ENCODE results near the gene GSTK1.
"Not testable (repeated sequence)": the region's sequence is repeated elsewhere in the genome, so short reads cannot be mapped to it uniquely, and the experiment has no call there.

GSTK1 gene

DNA sequence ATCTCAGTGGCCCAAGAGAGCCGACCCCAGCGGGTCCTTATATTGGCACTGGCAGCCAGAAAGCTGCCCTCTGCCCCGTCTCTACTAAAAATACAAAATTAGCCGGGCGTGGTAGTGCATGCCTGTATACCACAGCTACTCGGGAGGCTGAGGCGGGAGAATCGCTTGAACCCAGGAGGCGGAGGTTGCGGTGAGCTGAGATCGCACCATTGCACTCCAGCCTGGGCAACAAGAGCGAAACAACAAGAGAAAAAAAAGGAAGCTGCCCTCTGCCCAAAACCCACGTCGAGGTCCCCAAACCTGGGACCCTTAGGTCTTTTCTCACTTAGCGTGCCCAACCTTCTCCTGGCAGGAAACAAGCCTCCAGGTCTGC is 941 bp downstream of the GSTK1 start:
- DNase-seq; H3K9me3 Mint-ChIP-seq; H3K27me3 Mint-ChIP-seq; ATAC-seq (replicated peaks): not testable (repeated sequence)
- H3K4me1 Mint-ChIP-seq (ENCODE audit: low read depth in 2 of 2) = peaks cover 31 to 44% of the 10 kb centered on the region in 2 donors
- H3K4me3 Mint-ChIP-seq = peak overlapping the region; percentile 98 to 100
- peak overlapping the region; percentile 98 for H3K27ac Mint-ChIP-seq
- H3K36me3 Mint-ChIP-seq (ENCODE audit: insufficient read depth) = peaks cover 33% of the 10 kb centered on the region

DNA sequence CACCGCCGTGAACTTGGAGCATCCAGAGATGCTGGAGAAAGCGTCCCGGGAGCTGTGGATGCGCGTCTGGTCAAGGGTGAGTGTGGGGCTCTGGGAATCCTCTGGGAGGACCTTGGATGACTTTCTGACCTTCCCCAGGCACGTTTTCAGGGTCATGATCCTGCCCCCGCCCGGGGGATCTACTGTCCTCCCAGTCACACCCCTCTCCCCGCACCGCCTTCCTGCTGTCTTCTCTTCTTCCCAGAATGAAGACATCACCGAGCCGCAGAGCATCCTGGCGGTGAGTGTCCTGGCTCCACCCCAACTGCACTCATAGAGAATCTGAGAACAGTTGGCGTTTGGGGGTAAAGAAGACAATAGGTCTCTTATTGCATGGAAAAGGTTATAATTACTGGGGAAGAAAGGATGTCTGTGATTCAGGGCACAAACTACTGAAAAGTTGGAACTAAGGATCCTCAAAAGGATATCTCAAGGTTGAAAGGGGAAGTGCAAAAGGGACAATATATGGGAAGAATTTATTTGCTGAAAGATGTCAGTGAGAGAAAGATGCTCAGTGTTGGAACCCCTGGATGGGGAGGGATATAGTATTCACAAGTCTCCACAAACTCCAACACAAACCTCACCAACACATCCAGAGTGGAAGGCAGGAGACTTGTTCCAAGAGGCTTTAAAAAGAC is 1.9 kb downstream of the GSTK1 start:
- Mint-ChIP-seq H3K36me3 (ENCODE audit: insufficient read depth) (peaks cover 39% of the 10 kb centered on the region), H3K27ac (peak overlapping the region; percentile 98), H3K4me1 (ENCODE audit: low read depth in 2 of 2) (peaks cover 27 to 35% of the 10 kb centered on the region in 2 donors)

DNA sequence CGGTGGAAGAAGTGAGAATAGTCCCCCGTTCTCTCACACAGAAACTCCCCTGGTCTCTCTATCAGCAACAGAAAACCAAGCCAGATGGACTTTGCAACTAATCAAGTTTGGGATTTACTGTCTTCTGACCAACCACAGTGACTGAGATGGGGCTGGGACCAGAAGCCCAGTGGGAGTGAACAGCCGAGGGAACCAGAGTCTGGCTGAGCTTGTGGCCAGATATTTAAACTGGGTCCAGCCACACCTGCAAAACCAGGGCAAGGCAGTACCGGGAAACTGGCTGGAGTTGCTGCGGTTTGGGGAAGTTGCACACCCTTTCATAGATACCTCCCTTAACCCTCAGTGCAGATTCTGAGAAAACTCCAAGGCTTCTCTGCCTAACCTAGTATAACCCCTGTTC is 6.0 kb downstream of the GSTK1 start:
- DNase-seq = no peak
- no peak for ATAC-seq (replicated peaks)

More for the DNA sequence above, 1.9 kb downstream of the GSTK1 start:
- no peaks in the 10 kb centered on the region for H3K9me3 Mint-ChIP-seq
- no peak for DNase-seq
- H3K27me3 Mint-ChIP-seq = no peaks in the 10 kb centered on the region
- H3K4me3 Mint-ChIP-seq = peak overlapping the region; percentile 98 to 100
- no peak for ATAC-seq (replicated peaks)

DNA sequence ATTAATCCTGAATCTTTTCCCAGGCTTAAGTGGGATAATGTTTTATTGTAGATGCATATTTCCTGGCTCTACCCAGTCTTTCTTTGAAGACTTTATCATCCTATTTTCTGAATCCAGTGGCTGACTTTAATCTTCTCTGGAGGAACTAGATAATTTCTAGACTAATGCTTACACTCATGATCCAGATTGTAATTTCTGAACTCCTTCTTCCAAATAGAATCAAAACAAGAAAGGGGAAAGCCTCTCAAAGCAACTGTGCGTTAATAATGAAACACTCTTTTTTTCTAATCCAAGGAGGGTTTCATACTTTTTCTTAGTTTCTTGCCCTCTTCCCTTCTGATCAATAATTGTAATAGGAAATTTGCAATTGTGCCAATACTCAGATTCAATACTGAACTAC is 8.0 kb downstream of the GSTK1 start:
- ATAC-seq (replicated peaks) = no peak
- H3K27ac Mint-ChIP-seq = no peak overlapping the region
- no peak overlapping the region for H3K4me3 Mint-ChIP-seq
- H3K9me3 Mint-ChIP-seq = no peaks in the 10 kb centered on the region
- peaks cover 30% of the 10 kb centered on the region for H3K36me3 Mint-ChIP-seq (ENCODE audit: insufficient read depth)
- DNase-seq = no peak
- peaks cover under 1 to 3% of the 10 kb centered on the region in 2 donors for H3K4me1 Mint-ChIP-seq (ENCODE audit: low read depth in 2 of 2)
- no peaks in the 10 kb centered on the region for H3K27me3 Mint-ChIP-seq

More for the DNA sequence above, 6.0 kb downstream of the GSTK1 start:
- H3K27me3 Mint-ChIP-seq = no peaks in the 10 kb centered on the region
- no peaks in the 10 kb centered on the region for H3K9me3 Mint-ChIP-seq
- H3K4me3 Mint-ChIP-seq = no peak overlapping the region
- peaks cover 16 to 17% of the 10 kb centered on the region in 2 donors for H3K4me1 Mint-ChIP-seq (ENCODE audit: low read depth in 2 of 2)
- peak overlapping the region; percentile 5 to 32 for H3K27ac Mint-ChIP-seq
- peaks cover 40% of the 10 kb centered on the region for H3K36me3 Mint-ChIP-seq (ENCODE audit: insufficient read depth)

DNA sequence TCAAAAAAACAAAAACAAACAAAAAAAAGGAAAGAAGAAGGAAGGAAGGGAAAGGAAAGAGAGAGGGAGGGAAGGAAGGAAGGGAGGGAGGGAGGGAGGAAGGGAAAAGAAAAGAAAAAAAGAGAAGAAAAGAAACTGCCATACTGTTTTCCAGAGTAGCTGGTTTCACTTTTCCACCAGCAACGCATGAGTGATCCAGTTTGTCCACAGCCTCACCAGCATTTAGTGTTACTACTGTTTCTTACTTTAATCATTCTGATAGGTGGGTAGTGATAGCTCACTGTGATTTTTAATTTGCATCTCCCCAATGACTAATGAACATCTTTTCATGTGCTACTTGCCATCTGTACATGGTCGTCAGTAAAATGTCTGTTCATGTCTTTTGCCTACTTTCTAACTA is 9.6 kb downstream of the GSTK1 start:
- DNase-seq (no peak), ATAC-seq (replicated peaks) (no peak)
- no peak overlapping the region for H3K27ac Mint-ChIP-seq
- no peaks in the 10 kb centered on the region for H3K27me3 Mint-ChIP-seq
- H3K9me3 Mint-ChIP-seq = no peaks in the 10 kb centered on the region
- peaks cover 17% of the 10 kb centered on the region for H3K36me3 Mint-ChIP-seq (ENCODE audit: insufficient read depth)
- H3K4me3 Mint-ChIP-seq = no peak overlapping the region
- peaks cover 0 to 3% of the 10 kb centered on the region in 2 donors for H3K4me1 Mint-ChIP-seq (ENCODE audit: low read depth in 2 of 2)

- Mint-ChIP-seq H3K27ac (peak overlapping the region; percentile 79 to 95), H3K4me3 (peak overlapping the region; percentile 56 to 75), H3K27me3 (no peaks in the 10 kb centered on the region), H3K4me1 (ENCODE audit: low read depth in 2 of 2) (peaks cover 16 to 20% of the 10 kb centered on the region in 2 donors), H3K9me3 (no peaks in the 10 kb centered on the region), H3K36me3 (ENCODE audit: insufficient read depth) (no peaks in the 10 kb centered on the region)
- ATAC-seq (replicated peaks) (peak; percentile 87), DNase-seq (no peak)
Measured at GRCh38 chr7:143279186-143280098, 16.2 kb downstream of the GSTK1 start.

GRCh38 chr7:143280160-143280559 is 16.9 kb downstream of the GSTK1 start:
- Mint-ChIP-seq H3K27ac (peak overlapping the region; percentile 79 to 95), H3K4me1 (ENCODE audit: low read depth in 2 of 2) (peaks cover 18 to 20% of the 10 kb centered on the region in 2 donors), H3K36me3 (ENCODE audit: insufficient read depth) (no peaks in the 10 kb centered on the region), H3K27me3 (no peaks in the 10 kb centered on the region), H3K4me3 (peak overlapping the region; percentile 56 to 75), H3K9me3 (no peaks in the 10 kb centered on the region)
- ATAC-seq (replicated peaks) (peak; percentile 12), DNase-seq (no peak)

DNA sequence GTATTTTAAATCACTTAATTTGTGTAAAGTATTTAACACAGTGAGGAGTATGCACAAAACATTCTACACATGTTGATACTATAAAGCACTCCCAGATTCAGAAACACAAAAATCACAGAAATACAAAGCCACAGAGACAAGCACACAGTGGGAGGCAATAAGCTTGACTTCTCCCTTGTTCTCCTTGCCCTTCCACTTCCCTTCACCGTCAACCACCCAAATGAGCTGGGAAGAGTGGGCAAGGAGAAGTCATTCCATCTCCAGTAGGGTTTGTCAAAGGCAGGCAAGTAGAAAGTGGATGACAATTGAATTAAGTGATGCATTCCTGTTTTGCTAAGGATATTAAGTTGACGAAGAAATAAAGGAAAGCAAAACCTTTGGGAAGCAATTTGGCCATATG is 17.3 kb downstream of the GSTK1 start:
- H3K9me3 Mint-ChIP-seq = no peaks in the 10 kb centered on the region
- H3K4me1 Mint-ChIP-seq (ENCODE audit: low read depth in 2 of 2) = peaks cover 18 to 20% of the 10 kb centered on the region in 2 donors
- H3K27ac Mint-ChIP-seq = peak overlapping the region; percentile 79 to 95
- peak overlapping the region; percentile 47 to 56 for H3K4me3 Mint-ChIP-seq
- DNase-seq (no peak), ATAC-seq (replicated peaks) (no peak)
- no peaks in the 10 kb centered on the region for H3K27me3 Mint-ChIP-seq
- H3K36me3 Mint-ChIP-seq (ENCODE audit: insufficient read depth) = no peaks in the 10 kb centered on the region

DNA sequence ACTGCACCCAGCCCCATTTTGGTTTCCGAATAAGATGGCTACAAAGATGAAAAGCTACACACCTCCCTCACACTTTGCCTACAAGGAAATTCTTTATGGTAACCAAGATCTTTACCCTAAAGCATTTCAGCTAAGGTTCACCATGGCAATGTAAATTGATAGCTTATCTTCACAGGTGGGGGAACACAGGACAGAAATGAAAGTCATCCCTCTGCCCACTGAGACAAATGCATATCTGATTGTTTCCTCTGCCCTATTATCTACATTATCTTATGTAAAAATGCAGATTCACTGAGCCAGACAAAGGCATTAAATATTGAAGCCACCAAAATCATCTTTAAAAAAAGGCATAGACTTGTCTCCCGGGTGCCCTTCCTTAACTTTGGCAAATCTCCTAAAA is 18.3 kb downstream of the GSTK1 start:
- H3K9me3 Mint-ChIP-seq = no peaks in the 10 kb centered on the region
- DNase-seq (no peak), ATAC-seq (replicated peaks) (no peak)
- no peak overlapping the region for H3K27ac Mint-ChIP-seq
- H3K36me3 Mint-ChIP-seq (ENCODE audit: insufficient read depth) = no peaks in the 10 kb centered on the region
- H3K4me1 Mint-ChIP-seq (ENCODE audit: low read depth in 2 of 2) = peaks cover 18 to 20% of the 10 kb centered on the region in 2 donors
- H3K4me3 Mint-ChIP-seq = no peak overlapping the region
- H3K27me3 Mint-ChIP-seq = no peaks in the 10 kb centered on the region

DNA sequence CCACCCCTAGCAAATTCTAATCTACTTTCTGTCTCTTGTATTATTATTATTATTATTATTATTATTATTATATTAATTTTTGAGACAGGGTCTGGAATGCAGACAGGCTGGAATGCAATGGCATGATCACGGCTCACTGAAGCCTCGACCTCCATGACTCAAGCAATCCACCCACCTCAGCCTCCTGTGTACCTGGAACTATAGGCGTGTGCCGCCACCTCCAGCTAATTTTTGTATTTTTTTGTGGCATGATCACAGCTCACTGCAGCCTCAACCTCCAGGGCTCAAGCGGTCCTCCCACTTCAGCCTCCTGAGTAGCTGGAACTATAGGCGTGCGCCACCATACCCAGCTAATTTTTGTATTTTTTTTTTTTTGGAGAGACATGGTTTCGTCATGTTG is 18.9 kb downstream of the GSTK1 start:
- no peak overlapping the region for H3K4me3 Mint-ChIP-seq
- H3K27ac Mint-ChIP-seq = no peak overlapping the region
- H3K4me1 Mint-ChIP-seq (ENCODE audit: low read depth in 2 of 2) = peaks cover 18 to 20% of the 10 kb centered on the region in 2 donors

GRCh38 chr7:143283381-143283780 is 20.1 kb downstream of the GSTK1 start:
- H3K27me3 Mint-ChIP-seq = no peaks in the 10 kb centered on the region
- ATAC-seq (replicated peaks) (no peak), DNase-seq (no peak)
- no peak overlapping the region for H3K4me3 Mint-ChIP-seq
- peaks cover 25 to 27% of the 10 kb centered on the region in 2 donors for H3K4me1 Mint-ChIP-seq (ENCODE audit: low read depth in 2 of 2)
- H3K36me3 Mint-ChIP-seq (ENCODE audit: insufficient read depth) = peaks cover 5% of the 10 kb centered on the region
- H3K27ac Mint-ChIP-seq = no peak overlapping the region
- H3K9me3 Mint-ChIP-seq = no peaks in the 10 kb centered on the region

More for the DNA sequence above, 18.9 kb downstream of the GSTK1 start:
- H3K9me3 Mint-ChIP-seq = no peaks in the 10 kb centered on the region
- no peaks in the 10 kb centered on the region for H3K36me3 Mint-ChIP-seq (ENCODE audit: insufficient read depth)
- H3K27me3 Mint-ChIP-seq = no peaks in the 10 kb centered on the region
- DNase-seq (no peak), ATAC-seq (replicated peaks) (no peak)

- Mint-ChIP-seq H3K27ac (peak within 1 kb of the TSS in 1 of 2 donors; percentile 20), H3K4me1 (ENCODE audit: low read depth in 2 of 2) (peaks cover 26 to 27% of the 10 kb centered on the region in 2 donors), H3K4me3 (no peak within 1 kb of the TSS), H3K27me3 (no peaks in the 10 kb centered on the region), H3K36me3 (ENCODE audit: insufficient read depth) (peaks cover 9% of the 10 kb centered on the region), H3K9me3 (no peaks in the 10 kb centered on the region)
- no peak for ATAC-seq (replicated peaks)
- no peak for DNase-seq
Measured at GRCh38 chr7:143284591-143285469, 21.6 kb downstream of the GSTK1 start, which contains the start of gene TMEM139. TMEM139 (plus strand) TSS chr7:143284958; CDS start chr7:143285958, 1,000 bp downstream.

GRCh38 chr7:143285470-143285778 is 22.2 kb downstream of the GSTK1 start:
- peaks cover 26 to 28% of the 10 kb centered on the region in 2 donors for H3K4me1 Mint-ChIP-seq (ENCODE audit: low read depth in 2 of 2)
- H3K9me3 Mint-ChIP-seq = no peaks in the 10 kb centered on the region
- no peak overlapping the region for H3K4me3 Mint-ChIP-seq
- H3K27ac Mint-ChIP-seq = no peak overlapping the region
- no peak for ATAC-seq (replicated peaks)
- H3K27me3 Mint-ChIP-seq = no peaks in the 10 kb centered on the region
- H3K36me3 Mint-ChIP-seq (ENCODE audit: insufficient read depth) = peaks cover 14% of the 10 kb centered on the region
- DNase-seq = no peak
